NCI-H146 treated with DMSO at 0.1 percent for 48 hours (cell line): ENCODE results near the gene IL1A.

ENCODE experiments used
- DNase-seq: peaks from one replicate; lab custom pipeline; 2025; ENCODE audit not compliant: unreplicated experiment; lab: John Stamatoyannopoulos, UW

Gene IL1A

DNA sequence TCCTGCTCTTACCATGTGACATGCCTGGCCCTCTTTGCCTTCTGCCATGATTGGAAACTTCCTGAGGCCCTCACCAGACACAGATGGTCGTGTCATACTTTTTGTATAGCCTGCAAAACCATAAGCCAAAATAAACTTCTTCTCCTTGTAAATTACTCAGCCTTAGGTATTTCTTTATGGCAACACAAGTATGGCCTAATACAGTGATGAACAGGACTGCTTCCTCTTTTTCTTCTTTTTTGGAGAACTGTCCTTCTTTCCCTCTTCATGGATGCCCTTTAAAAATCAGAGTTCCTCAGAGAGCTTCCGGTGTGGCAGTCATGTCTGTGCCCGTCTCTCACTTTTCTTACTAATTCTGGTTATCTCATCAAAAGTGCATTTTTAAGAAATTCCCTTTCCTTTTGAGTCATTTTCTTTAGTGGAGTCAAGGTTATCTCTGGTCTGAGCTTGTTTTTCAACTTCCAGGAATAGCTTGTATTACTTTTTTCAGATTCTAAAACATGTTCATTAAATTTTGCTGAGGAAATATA is 9.2 kb upstream of the IL1A start:
- DNase-seq: no peak

DNA sequence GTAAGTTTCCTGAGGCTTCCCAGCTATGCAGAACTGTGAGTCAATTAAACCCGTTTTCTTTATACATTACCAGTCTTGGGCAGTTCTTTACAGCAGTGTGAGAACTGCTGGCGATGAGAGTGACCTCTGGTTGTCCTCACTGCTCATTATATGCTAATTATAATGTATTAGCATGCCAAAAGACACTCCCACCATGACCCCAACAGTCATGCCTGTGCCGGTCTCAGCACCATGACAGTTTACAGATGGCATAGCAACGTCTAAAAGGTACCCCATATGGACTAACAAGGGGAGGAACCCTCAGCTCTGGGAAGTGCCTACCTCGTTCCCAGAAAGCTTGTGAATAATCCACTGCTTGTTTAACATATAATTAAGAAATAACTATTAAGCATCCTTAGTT is 8.1 kb upstream of the IL1A start:
- DNase-seq: no peak

DNA sequence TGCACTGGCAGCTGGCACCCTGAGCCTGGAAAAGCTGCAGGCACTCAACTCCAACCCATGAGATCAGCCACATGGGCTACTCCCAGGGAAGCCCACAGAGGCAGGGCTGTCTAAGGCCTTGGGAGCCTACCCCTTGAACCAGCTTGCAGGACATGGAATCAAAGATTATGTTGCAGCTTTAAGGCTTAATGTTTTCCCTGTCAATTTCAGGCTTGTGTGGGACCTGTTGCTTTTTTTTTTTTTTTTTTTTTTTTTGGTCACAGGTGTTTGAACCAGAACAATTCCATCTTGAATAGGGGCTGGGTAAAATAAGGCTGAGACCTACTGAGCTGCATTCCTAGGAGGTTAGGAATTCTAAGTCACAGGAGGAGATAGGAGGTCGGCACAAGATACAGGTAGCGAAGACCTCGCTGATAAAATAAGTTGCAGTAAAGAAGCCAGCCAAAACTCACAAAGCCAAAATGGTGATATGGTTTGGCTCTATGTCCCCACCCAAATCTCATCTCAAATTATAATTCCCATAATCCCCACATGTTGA is 7.5 kb upstream of the IL1A start:
- DNase-seq: no peak

DNA sequence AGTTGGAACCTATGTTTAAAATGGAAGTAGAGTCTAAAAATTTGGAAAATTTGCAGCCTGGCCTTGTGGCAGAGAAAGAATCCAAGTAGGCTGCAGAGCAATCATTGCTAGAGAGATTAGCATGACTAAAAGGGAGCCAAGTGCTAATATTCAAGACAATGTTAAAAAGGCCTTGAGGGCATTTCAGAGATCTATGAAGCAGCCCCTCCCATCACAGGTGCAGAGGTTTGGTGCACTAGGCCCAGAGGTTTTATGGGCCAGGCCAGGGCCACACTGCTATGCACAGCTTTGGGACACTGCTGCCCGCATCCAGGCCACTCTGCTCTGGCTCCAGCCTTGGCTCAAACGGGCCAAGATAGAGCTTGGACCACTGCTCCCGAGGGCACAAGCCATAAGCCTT is 6.7 kb upstream of the IL1A start:
- no peak for DNase-seq

DNA sequence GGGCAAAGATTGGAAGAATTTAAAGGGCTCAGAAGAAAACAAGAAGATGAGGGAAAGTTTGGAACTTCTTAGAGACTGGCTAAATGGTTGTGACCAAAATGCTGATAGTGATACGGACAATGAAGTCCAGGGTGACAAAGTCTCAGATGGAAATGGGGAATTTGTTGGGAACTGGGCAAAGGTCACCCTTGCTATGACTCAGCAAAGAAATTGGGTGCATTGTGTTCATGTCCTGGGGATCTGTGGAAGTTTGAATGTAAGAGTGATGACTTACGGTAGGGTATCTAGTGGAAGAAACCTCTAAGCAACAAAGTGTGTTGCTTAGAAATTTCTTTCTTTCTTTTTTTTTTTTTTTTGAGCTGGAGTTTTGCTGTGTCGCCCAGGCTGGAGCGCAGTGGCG is 6.0 kb upstream of the IL1A start:
- DNase-seq: no peak

DNA sequence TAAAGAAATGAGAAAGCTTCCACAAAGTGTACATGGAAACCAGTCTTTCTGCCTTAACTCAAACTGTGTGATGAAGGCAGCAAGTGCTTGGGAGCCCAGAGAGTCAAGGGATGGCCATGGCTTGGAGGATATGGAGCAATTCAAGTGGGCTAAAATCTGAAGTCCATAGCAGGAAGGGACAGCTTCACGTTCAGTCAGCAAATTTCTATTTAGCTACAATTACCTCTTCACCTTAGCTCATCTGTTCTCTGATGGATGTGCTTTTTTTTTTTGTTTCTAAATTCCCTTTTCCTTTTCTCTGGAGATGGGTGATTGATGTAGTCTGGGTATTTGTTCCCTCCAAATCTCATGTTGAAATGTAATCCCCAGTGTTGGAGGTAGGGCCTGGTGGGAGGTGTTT is 4.9 kb upstream of the IL1A start:
- DNase-seq: no peak

DNA sequence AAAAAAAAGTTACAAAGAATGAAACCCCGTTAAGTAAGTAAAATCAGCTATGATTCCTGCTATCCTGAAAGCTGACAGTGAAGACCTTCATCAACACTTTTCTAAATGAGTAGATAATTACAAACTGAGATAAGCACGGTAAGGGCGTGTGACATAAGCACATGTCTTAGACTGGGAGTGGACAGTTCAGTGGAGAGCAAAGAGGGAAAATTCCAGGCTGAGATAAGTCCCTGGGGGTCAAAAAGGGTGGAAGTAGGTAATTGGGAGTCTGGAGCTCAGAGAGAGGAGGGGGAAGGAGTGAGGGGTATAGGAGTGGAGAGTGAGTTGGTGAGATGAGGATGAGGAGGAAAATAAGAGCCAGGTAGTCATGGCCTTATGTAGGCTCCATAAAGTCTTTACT is 4.4 kb upstream of the IL1A start:
- no peak for DNase-seq

DNA sequence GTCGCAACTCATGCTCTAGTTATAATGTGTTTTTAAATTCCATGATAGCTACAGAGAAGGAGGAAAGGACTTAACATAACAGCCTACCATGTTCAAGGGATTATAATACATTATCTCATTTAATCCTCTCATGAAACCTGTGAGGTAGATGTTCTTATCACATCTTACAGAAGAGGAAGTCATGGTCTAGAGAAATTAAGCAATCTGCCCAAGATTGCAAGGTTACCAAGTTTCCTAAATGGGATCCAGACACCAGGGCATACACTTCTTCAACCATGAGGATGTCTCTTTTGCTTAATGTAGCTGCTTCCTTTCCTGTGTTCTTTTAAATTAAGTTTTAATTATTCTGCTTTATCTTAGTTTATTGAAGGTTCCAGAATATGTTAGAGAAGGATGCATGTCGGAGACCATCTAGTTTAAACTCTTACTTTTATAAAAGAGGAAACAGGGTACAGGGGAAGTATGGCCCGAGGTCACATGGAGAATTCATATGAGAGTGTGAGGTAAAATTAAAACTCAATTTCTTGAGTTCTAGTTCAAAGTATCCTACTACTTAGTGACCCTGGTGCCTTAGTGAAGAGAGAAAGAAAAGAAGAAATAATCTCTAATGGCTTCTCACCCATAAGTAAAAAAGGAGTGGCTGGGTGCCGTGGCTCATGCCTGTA is 3.6 kb upstream of the IL1A start:
- DNase-seq: no peak

DNA sequence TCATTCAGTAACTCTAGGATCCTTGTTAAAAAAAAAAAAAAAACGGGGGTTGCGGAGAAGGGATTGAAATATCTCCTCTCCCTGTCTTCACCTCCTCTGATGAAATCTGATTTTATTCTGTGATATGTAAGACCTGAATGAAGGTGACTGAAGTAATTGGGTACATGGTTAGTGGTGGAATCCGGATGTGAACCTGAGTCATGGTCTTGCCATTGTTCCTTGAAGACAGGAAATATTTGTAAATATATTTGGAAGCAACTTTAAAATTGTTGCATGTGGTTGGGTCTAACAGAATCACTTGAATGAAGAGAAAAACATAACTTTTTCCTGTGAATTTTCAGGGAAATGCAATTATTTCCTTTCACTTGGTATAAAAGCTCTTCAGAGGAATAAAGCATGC is 3.0 kb upstream of the IL1A start:
- DNase-seq: no peak

DNA sequence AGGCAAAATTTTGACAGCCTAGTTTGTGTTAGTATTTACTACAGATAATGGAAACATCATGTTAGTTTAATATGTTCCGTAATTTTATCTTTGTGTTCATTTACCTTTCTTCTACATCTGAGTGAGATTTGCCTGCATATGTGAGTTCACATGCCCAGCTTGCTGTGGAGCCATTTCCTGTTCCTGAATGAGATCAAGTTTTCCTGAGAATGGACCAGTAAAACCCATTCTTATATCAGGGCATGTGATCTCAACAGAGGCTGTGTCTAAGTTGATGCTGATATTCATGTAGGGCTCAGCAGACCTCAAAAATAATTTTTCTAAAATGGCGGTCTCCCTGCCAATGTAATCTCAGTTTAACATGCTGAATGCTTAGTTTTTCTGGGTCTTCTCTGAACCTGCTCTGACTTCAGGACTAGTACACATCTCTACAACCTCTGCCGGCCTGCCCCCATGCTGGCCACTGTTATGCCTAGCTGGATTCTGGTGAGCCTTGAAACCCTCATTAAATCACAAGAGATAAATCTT is 1.0 kb downstream of the IL1A start:
- DNase-seq: no peak

DNA sequence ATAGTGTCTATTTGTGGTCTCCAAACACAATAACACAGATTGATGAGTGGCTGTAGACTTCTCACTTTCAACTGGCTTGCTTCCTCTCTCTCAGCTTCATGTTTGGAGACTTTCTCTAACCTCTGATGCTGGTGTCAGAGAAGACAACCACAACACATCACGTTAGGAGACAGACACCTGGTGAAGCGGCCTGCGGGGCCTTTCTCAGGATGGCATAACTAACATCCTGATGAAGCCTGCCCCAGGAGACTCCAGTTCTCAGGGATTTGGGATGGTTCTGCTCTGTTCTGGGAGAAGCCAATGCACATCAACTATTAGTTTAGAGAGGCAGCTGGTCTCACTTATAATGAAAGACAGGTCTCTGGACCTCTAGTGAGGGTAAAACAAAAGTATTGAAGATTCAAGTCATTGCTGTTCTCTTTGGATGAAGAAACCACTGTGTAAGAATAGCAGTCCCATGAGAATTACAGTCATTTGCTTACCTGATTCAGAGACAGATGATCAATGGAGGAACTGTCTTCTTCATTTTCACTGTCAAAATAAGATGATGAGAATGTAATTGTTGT is 2.0 kb downstream of the IL1A start:
- no peak for DNase-seq

DNA sequence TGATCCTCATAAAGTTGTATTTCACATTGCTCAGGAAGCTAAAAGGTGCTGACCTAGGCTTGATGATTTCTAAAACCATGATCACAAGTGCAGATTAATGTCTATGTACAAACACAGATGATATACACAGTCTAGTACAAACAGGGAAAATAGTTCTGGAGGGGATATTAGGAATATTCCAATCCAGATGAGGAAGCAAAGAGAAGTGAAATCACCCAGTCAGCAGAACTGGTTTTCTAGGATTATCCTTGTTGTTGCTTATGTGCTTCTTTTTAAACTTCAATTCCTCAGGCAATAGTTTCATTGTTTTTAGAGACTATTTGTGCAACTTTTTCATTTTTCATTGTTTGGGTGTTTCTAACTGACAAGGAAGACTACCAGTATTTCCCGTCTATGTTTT is 4.7 kb downstream of the IL1A start:
- no peak for DNase-seq

DNA sequence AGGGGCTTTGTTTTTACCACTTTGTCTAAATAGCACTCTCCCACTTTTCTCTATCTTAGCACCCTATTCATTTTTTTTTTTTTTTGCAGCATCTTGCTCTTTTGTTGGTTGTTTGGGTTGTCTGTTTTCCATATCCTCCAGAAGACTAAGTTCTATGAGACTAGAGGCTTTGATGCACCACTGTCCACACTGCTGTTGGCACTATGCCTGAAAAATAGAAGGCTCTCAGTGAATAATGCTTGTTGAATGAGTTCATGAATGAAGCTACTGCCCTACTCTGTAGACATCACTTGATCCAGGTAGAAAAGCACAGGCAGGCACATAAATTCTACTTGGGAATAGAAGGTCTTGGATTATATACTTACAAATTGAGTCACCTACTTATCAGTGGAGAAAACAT is 7.3 kb downstream of the IL1A start:
- no peak for DNase-seq

DNA sequence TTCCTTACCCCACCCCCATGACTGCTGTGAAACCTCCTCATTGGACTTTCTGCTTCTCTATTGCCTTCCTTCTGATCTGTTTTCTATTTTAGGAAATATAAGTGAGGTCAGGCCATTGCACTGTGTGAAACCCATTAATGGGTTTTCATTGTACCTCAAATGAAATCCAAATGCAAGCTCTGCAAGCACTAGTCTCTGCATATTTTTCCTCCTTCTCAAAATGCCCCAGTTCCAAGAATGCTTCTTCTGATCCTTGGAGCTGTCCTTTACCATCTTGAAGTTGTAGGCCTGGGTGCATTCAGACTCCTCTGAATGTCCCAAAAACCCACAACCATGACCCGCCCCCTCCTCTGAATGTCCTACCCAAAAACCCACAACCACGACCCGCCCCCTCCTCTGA is 8.2 kb downstream of the IL1A start:
- DNase-seq: no peak

DNA sequence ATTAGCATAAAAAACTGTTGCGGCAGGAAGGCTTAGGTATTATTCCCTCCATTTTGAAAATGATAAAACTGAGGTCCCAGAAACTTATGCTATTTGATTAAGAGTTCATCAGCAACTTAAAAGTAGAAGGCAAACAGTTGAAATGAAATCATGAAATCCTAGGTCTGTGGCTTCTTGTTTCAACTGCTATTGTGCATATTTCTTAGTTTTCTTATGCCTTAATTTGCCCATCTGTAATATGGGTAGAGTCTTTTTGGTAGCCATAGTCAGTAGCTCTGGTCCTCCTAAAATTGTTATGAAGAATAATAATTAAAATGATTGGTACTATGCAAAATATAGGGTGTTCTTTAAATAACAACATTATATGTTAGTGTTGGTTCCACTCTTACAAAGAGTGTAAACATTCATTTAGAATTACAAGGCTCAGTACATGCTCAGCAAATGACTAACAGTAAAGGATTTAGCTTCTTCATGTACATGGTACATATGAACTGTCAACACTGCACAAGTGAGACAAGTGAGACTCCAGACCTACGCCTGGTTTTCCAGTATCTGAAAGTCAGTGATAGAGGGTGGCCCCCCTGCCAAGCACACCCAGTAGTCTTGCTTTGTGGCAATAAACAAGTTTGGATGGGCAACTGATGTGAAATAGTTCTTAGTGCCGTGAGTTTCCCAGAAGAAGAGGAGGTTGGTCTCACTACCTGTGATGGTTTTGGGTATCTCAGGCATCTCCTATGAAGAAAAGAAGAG is 9.6 kb downstream of the IL1A start:
- no peak for DNase-seq

DNA sequence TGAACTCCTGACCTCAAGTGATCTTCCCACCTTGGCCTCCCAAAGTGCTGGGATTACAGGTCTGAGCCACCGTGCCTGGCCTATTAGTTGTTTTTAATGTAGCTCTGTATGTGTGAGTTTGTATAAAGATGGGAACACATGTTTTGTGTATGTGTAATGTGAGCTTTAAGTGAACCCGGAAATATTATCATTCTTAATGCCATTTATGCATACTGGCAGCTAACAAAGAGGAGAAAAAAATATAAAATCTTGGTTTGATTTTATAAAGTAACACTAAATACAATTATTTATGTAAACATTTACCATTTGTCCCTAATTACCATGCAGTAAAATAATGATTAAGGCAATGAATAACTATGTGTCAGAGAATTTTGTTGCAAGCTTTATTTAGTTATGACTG is 10.7 kb downstream of the IL1A start:
- no peak for DNase-seq

DNA sequence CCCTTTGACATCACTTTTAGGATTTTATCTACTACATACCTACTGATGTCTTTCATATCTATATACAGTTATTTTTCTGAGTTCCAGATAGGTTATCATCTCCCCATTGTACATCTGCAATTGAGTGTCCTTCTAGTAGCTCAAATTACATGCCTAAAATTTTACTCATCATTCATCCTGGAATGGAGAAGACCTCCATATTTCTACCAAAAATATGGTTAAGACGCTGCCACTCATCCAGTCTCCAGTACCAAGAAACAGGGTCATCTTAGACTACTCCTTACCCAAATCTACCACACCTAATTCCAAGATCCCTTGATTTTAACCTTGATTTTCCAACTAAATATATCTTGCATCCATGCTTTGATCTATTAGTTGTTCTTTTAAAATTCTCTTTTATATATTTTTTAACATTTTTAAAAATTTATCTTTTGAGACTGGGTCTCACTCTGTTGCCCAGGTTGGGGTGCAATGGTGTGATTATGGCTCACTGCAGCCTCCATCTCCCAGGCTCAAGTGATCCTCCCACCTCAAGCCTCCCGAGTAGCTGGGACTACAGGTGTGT is 11.3 kb downstream of the IL1A start:
- no peak for DNase-seq

DNA sequence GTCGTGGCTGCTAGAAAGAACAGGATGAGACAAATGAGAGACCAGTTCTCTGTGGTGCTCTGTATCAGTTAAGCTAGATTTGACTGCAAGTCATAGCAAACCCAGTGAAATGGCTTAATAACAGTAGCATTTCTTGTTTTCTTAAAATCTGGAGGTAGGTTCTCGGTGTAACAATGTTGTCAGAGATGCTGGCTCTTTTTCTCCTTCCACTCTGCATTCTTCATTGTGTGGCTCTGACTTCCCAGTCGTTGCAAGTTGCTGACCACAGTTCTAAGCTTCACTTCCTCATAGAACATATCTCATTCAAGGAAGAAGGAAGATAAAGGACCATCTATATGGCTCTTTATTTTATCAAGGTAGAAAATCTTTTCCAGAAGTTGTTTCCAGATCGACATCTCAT is 12.0 kb downstream of the IL1A start:
- no peak for DNase-seq

DNA sequence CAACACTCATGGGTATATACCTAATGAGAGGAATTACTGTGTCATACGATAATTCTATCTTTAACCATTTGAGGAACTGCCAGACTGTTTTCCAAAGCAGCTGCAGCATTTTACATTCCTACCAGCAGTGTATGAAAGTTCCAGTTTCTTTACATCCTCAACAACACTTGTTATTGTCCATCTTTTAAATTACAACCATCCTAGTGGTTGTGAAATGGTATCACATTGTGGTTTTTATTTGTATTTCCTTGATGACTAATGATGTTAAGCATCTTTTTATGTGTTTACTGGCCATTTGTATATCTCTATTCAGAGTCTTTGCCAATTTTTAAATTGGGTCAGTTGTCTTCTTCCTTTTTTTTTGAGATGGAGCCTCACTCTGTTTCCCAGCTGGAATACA is 15.9 kb downstream of the IL1A start:
- DNase-seq: no peak

DNA sequence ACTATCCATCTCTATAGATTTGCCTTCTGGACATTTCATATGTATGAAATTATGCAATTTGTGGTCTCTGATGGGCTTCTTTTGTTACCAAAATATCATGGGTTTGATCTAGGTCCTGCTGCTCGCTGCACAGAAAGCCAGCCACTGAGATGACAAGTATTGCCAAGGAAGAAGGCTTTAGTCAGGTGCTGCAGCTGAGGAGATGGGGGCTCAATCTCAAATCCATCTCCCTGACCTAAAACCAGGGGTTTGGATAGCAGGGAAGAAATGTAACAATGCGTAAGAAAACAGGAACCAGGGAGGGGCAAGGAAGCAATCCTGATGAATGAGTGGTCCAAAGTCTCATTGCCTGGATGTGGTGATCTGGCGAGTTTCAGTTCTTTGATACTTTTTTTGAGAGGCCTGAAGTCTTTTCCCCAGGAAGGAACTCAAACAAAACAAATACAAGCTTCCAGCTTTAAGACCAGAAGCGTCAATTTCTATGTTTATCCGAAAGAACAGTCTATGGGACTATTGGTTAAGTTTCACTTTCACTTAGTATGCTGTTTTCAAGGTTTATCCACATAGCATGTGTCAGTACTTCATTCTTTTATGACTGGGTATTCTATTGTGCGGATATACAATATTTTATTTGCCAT is 16.5 kb downstream of the IL1A start:
- no peak for DNase-seq

DNA sequence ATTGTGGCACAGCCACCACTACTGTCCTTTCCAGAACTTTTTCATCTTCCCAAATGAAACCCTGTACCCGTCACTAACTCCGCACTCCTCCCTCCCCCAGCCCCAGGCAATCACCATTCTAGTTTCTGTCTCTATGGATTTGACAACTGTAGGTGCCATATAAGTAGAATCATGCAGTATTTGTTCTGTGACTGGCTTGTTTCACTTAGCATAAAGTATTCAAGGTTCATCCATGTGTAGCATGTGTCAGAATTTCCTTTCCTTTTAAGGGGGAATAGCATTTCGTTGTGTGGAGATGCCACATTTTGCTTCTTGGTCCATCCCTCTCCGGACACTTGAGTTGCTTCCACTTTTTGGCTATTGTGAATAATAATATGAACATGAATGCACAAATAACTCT is 19.0 kb downstream of the IL1A start:
- DNase-seq: no peak
